Left hindlimb (tissue), 1 donor: ENCODE results near the gene CD1D.
"Not testable (repeated sequence)": the region's sequence is repeated elsewhere in the genome, so short reads cannot be mapped to it uniquely, and the experiment has no call there.

Source experiments
- DNase-seq: peaks from one replicate; pipeline ENCODE4 v3.0.0-alpha.2; 2018

CD1D gene

DNA sequence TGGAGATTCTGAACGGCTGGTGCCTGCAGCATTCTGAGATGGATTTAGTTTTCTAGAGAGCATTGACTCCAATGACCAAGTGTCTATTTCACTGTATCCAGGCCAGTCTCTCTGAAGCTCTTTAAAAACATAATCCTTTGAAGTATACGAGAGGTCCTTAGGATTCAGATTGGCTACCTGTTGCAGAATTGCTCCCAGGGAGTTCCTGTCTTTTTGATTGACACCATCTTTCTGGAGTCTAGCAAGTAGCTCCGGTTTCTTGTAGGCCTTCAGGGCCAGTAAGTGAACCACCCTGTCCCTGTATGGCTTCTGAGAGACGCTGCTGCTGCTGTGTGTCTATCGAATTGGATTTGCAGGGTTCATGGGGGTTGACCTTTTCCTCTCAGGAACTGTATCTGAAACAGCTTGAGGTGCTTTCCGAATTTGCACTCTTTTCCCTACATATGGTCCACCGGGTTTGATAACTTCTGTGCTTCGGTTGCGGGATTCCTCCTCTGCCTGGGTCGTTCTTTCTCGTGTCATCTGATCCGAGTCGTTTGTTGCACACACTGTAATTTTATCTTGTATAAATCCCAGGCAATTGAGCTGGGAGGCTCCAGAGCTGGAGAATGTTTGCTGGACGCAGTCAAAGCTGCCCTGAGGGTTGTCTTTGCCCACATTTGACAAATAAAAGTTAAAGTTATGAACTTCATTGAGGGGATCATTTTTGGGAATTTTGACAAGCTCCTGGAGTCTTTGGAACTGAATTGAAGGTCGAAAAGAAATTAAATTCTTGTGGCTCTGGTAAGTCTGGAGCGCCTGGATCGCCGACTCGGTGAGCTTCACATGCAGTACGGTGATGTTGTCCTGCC, 3.6 kb upstream of the CD1D start:
- DNase-seq, result not testable (repeated sequence)

DNA sequence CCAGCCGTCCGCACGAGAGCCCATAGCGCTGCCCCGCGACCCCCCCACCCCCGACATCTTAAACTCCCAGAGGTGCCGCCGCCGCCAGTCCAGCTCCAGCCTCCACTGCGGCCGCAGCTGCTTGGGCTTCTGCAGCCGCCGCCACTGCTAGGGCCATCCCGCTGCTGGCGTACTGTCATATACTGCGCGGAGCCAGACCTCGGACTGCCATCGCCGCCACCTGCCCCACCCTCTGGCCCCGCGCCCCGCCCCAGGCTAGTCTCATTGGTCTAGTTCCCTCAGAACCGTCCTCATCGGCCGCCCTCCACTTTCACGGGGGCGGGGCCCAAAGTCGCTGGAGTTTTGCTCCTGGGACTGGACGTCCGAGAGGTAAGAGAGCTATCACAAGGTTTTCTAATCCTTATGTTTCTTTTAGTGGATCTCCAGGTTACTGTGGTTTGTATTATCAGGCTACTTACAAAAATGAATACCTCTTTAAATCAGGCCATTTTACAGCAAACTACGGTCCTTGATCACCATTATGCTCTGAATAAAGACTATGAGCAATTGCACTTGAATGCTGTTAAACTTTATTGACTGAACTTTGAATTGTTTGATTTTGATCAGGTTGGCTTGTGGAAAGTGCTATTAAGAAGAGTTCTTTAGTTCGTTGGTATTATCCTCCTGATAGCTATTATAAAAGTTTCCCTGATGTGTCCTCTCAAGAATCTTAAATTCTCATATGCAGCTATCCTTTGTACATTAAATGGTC, 2.8 kb upstream of the CD1D start:
- peak; percentile 89 for DNase-seq

DNA sequence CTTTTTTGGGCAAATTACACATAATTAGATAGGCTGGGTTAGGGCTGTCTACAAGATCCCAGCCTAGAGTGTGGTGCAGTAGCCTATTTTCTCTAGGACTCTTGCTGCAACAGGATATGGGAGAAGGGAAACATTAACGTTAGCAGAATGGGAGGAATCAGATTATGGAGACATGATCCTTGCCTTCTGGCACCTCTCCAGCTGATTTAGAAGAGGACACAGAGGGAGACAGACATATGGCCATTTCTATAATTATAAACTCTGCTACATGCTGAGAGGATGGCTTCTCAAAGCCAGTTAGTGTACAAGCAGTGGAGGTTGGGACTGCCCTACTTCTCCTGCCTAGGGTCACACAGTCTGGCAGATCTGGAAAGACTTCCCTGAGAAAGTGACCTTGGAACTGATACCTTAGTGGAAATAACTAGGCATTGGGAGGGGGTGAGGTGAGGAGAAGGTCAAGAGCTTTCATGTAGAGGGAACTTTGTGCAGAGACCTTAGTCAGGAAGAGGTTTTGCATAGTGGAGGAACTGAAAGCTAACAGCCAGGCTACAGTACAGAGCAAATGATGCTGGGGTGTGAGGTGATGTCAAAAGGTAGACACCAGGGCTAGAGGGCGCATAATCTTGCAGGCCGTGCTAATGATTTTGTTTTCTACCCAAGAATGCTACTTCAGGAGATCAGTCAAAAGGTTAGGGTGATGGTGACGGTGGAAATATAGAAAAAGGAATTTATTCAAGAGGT, 1.2 kb upstream of the CD1D start:
- DNase-seq, result no peak

DNA sequence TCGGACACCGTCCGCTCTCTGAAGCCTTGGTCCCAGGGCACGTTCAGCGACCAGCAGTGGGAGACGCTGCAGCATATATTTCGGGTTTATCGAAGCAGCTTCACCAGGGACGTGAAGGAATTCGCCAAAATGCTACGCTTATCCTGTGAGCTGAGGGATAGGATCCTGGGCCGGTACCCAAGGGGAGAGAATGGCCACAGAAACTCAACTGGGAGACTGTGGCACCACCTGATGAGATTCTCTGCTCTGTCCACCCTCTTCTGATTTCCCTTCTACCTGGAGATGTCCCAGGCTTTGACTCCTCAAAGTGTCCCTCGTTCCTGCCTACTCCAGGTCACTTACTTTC, 855 bp downstream of the CD1D start:
- no peak for DNase-seq

DNA sequence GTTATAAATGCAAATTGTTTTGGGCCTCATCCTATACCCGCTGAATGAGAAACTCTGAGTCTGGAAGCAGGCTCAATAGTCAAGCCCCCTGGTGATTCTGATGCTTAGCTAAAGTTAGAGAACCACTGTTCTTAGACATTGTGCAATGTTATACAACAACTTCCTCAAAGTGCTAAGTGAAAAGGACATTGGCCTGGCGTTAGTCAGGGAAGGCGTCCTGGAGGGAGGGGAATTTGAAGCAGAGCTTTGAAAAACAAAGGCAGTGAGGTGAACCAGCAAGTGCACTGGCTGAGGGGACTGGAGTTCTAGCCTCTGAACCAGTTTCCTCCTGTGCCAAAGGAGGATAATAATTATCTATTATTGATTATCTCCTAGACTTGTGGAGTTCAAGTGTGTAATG, 5.1 kb downstream of the CD1D start:
- no peak for DNase-seq

DNA sequence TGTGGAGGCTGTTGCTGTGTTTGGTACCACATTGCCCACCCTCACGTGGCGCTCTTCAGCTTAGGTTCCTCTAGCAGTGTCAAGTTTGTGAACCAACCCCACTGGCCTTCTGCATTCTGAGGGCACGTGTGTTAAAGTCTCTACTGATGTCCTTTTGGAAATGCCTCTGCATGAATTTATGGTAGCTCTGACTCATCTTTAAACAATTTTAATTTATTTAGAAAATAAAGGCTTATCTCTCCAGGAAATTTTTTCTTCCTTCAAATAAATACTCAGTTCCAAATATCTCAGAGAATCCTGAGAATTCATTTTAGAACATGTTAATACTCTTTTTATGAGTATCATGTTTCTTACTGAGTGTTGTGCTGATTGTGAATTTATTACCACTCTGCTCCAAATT, 5.5 kb downstream of the CD1D start:
- DNase-seq, result no peak

DNA sequence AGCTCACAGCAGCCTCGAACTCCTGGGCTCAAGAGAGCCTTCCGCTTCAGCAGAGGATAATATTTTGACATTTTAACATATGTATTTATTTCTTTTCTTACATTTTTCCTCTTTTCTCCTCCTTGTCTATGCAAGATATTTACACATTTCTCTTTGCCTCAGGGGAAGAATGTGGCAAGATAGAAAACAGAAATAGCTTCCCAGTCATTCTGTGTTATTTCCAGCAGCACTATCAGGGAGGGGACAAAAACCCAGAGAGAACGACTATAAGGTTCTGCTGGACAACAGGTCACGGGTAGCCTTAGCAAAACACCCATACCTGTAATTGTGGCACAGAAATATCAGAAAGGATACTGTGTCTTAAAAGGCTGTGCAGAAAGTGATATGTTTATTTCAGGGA, 7.9 kb downstream of the CD1D start:
- no peak for DNase-seq

DNA sequence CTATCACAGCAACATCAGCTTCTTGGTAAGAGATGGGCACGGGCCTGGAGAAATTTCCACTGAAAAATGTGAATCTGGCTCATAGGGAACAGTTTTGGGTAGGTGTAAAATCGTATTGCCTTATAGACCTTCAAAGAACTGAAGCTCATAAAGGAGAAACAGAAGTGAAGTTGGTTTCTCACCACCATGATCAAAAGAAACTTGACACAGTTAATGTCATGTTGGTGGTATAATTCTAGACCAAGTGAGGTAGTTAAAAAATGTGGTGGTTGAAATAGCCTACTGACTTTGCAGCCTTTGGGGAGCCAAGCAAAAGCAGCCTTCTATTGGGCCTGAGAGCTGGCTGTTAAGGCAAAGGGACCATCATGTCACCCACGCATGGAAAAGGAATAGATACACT, 8.9 kb downstream of the CD1D start:
- DNase-seq, result no peak

DNA sequence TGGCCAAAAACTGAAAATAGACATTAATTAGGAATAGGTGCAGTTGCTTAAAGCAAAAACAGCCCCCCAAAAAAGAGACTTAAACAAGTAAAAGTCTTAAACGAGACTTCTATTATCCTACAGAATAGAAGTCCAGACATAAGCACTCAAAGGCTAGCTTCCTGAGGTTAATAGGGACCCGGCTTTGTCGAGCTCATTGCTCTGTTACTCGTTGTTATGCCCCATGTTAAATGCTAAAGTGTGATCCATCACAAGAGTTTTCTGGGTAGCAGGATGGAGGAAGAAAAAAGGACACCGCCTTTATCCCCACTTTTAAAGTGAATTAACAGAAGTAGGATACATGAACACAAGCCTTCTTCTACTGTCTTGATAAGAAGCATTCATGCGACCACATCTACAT, 10.6 kb downstream of the CD1D start:
- DNase-seq, result no peak

DNA sequence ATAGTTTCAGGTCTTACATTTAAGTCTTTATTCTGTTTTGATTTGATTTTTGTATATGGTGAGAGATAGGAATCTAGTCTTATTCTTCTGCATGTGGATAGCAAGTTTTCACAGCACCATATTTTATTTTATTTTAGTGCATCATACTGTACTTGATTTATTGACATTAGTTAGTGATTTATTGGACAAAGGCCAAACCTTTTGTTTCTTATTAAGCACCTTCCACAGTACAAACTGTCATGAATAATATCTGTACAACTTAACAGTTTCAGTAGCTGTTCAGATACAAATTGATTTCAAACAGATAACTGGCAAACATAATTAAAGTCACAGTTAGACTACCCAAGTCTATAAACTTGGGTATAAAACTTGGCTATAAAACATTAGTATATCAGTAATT, 15.8 kb downstream of the CD1D start:
- no peak for DNase-seq

DNA sequence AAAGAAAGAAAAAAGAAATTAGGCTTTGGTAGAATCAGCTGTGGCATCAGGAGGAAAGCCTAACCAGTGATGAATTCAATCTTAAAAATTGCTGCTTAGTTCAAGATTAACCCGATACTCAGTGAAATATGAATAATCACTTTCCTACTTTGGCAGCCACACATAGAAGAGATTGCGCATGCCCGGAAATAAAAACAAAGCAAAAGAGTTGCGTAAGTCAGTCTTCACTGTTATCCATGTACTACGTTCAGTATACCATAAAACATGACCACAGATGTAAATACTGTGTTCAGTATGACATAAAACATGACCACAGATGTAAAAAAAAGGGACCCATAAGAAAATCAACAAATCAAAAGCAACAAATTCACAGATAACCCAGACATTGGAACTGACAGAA, 19.2 kb downstream of the CD1D start:
- no peak for DNase-seq

DNA sequence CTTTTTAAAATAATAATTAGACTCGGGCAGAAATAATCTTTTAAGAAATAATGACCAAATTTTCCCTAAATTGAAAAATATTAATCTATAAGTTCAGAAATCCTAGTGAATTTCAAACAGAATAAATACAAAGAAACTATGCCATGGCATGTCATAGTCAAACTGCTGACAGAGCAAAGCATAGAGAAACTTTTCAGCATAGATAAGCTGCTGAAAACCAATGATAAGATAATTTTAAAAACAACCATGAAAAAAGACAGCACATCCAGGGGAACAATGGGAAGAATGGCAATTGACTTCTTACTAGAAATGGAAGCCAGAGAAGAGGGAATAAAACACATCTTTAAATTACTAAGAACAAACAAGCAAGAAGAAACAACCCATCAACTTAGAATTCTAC, 19.8 kb downstream of the CD1D start:
- DNase-seq, result no peak

DNA sequence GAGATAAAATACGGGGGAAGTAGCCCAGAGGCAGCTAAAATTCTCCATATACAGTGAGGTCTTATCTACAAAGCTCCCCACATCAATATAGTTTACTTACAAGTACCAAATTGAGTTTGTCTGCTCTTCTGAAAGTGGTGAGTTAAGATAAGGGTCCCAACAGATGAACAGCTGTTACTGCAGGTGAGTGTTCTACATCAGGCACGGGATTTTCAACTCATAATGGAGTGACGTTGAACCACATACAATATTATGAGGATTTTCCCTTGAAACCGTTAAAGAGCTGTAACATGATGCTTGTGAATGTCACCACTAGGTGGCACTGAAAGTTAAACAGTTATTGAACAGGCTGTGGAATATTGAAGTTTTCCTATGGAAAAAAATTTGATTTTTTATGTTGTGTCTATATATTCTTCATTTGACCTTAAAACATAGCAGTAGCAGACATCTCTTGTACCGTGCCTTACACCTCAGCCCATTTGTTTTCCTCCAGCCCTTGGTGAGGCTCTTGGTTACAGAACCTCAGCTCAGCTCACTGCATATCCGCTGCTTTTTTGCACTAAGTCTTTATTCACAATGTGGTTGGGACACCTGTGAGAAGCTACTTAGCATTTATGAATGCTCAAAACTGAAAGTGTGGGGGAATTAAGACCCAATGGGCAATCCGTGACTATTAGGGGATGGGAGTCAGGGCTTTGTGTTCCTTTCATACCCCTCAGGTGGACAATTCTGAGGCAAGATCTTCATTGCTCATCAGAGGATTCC, 23.2 kb downstream of the CD1D start:
- no peak for DNase-seq

DNA sequence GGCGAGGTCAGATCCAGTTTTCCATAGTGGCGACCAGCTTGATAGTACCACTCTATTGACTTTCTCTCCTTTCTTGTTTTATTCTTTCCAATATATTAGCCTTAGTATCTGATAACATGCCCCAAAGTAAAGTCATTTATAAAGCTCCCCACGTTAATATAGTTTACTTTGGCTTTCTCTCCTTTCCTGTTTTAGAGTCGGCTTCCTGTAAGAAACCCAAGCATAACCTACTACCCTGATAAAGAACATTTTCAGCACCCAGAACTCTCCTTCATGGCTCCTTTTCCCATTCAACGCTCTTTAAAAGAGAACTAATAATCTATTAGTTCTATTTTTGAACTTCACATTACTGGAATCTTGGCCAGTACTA, 23.7 kb downstream of the CD1D start:
- no peak for DNase-seq

DNA sequence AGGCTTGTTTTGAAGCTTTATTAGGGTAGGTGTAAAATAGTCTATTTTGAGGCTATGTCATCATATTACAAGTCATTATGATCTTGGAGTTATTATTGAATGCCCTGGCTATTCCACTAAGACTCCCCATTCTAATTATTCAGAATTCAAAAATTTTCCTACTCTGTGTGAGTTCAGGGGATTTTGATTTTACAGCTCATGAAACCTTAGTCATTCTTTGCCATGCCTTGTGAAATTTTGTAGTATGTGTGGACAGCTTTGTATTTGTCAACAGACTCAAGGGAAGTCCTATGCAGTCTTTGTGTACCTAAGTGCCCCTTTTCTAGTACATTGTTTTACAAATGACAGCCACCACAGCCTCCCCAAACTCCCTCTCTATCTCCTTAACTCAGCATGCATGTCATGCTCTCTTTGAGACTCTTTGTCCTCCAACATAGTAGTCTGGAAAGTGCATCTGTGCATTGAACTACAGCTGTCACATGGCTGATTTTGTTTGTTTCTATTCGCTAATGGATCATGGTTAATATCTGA, 28.0 kb downstream of the CD1D start:
- no peak for DNase-seq

DNA sequence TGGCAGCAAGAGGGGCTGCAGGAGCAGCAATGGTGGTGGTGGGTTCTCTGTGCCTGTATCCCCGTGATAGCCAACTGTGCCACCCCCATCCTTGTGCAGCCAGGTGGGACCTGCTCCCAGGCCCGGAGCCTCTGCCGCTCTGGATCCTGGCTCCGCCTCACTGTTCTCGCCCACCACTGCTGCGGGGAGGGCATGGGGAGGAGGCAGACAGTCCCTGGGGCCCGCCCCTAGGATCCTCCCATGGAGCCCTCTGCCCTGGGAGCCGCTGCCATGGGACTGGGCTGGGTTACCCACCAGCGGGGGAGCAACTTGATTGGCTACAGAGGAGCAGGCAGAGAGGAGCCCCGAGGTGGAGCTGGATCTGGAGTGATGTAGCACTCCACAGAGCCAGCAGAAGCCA, 31.6 kb downstream of the CD1D start:
- no peak for DNase-seq

DNA sequence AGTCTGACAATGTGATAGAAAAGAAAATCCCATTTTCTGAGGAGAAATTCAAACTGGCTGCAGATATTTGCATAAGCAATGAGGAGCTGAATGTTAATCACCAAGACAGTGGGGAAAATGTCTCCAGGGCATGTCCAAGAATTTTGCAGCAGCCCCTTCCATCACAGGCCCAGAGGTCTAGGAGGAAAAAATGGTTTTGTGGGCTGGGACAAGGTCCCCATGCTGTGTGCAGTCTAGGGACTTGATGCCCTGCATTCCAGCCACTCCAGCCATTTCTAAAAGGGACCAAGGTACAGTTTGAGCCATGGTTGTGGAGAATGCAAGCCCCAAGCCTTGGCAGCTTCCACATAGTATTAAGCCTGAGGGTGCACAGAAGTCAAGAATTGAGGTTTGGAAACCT, 42.8 kb downstream of the CD1D start:
- DNase-seq, result not testable (repeated sequence)

DNA sequence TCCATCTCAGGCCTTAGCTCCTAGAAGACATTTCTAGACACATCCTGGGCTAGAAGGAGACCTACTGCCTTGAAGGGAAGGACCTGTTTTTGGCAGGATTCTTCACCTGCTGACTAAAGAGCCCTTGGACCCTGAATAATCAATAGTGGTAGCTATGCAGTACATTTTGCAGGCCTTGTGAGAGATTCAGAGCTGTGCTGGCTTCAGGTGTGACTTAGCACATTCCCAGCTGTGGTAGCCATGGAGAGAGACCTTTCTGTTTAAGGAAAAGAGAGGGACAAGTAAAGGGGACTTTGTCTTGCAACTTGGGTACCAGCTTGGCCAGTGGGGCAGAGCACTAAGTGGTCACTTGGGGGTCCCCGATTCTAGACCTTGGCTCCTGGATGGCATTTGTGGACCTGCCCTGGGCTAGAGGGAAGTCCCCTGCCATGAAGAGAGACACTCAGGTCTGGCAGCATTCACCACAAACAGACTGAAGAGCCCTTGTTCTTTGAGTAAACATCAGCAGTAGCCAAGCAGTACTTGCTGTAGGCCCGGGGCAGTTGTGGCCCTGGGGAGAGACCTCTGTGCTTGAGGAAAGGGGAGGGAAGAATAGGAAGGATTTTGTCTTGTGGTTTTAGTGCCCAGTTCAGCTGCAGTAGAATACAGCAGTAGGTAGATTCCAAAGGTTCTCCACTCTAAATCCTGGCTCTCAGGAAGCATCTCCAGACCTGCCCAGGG, 47.4 kb downstream of the CD1D start:
- DNase-seq, result no peak
